HAP-1 (cell line): Measurements from ENCODE around the gene PSPN.
A peak's percentile ranks its signal among the peaks of the same experiment; 100 is the strongest.

ENCODE experiments used
- DNase-seq, 2 experiments: peaks; one replicate each; pipeline ENCODE4 v3.0.0-alpha.2; 2016 to 2020; ENCODE audit warnings: low spot score in 2 of 2
- H3K27me3 ChIP-seq: fragments of 250-450 bp; sonication (Bioruptor Pico); 2 replicates; pipeline ENCODE4 v1.5.1; 2020; ENCODE audit warnings: low read depth, mild to moderate bottlenecking, moderate library complexity
- H3K36me3 ChIP-seq: fragments of 250-450 bp; sonication (Bioruptor Pico); replicated peaks from 2 replicates; pipeline ENCODE4 v1.5.1; 2020; ENCODE audit warnings: mild to moderate bottlenecking
- H3K4me1 ChIP-seq: fragments of 250-450 bp; sonication (Bioruptor Pico); 2 replicates; pipeline ENCODE4 v1.5.1; 2020; ENCODE audit warnings: mild to moderate bottlenecking
- H3K4me3 ChIP-seq: fragments of 250-450 bp; sonication (Bioruptor Pico); 2 replicates; pipeline ENCODE4 v1.5.1; 2020; ENCODE audit warnings: mild to moderate bottlenecking, moderate library complexity
- H3K9me3 ChIP-seq: fragments of 250-450 bp; sonication (Bioruptor Pico); 2 replicates; pipeline ENCODE4 v1.5.1; 2020; ENCODE audit warnings: mild to moderate bottlenecking, moderate library complexity
- in situ Hi-C: fragments of 300-500 bp; cut with MboI; formaldehyde crosslinking; loops from 3 replicates; pipeline ENCODE4 v1.14.3; 2020; ENCODE audit warnings: low sequenced_read_pairs, inconsistent platforms, mixed read lengths

Gene PSPN, protein sequence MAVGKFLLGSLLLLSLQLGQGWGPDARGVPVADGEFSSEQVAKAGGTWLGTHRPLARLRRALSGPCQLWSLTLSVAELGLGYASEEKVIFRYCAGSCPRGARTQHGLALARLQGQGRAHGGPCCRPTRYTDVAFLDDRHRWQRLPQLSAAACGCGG

DNA sequence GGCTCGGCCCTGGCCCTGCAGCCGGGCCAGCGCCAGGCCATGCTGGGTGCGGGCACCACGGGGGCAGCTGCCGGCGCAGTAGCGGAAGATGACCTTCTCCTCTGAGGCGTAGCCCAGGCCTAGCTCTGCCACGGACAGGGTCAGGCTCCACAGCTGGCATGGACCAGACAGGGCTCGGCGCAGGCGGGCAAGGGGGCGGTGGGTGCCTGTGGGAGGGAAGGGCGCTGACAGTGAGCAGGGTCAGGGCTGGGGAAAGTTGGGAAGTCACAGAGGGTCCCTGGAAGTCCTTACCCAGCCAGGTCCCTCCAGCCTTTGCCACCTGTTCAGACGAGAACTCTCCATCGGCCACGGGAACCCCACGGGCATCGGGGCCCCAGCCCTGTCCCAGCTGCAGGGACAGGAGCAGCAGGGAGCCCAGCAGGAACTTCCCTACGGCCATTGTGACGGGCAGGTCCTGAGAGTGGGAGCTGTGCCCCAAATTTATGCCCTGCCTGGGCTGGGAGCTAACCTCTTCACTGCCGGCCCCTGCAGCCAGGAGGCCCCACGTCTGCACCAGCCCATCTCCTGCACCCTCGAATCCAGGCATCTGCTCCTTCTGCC, at the start of gene PSPN:
Gene PSPN (minus strand): TSS at position 523 of the 600 bp plus-strand sequence. CDS start 84 bp downstream, at position 439.
- no peaks in the 10 kb centered on the region for H3K9me3 ChIP-seq
- peaks cover 18% of the 10 kb centered on the region for H3K36me3 ChIP-seq
- in situ Hi-C loops: no loop called here
- no peak within 1 kb of the TSS for H3K4me3 ChIP-seq
- DNase-seq: no peak
- no peaks in the 10 kb centered on the region for H3K27me3 ChIP-seq
- peaks cover 19% of the 10 kb centered on the region for H3K4me1 ChIP-seq

DNA sequence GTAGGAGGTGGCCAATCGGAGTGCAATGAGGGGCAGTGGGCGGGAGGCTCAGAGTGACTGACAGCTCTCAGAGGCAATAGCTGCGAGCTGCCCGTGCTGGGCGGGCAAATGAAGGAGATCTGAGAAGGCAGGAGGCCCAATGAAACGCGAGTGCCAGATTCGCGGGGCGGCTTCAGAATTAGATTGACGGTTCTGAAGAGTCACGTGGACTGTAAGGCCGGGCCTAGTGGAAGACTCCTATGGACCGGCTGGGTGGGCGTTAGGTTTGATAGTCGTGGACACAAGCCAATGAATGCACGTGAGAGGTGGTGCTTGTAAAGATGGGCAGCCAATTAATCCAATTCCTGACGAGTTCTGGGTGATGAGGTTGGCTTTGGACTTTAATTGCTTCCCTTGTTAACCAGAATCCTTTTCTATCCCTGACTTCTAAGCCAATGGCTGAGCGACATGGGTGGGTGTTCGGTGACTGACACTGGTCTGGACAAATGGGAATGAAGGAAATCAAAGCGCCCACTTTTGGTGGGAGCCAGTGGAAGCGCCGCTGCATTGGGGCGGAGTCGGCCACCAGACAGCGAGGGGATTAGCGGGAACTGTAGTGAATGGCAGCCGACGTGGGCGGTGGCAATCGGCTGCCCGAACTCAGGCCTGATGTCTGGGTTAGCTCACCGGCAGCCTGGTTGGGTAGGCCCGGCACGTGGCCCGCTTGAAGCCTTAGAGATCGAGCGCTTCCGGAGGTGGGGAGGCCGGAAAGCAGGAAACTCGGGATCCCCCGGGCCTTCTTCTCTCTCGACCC, 49.4 kb upstream of the PSPN start:
- peak overlapping the region; percentile 88 for H3K4me3 ChIP-seq
- peak; percentile 99 to 100 for DNase-seq
- peaks cover 3% of the 10 kb centered on the region; the same call in 1 of the 2 replicates for H3K9me3 ChIP-seq
- H3K27me3 ChIP-seq: no peaks in the 10 kb centered on the region
- in situ Hi-C loops: no loop called here
- peaks cover 34% of the 10 kb centered on the region for H3K36me3 ChIP-seq
- peaks cover 11% of the 10 kb centered on the region for H3K4me1 ChIP-seq

DNA sequence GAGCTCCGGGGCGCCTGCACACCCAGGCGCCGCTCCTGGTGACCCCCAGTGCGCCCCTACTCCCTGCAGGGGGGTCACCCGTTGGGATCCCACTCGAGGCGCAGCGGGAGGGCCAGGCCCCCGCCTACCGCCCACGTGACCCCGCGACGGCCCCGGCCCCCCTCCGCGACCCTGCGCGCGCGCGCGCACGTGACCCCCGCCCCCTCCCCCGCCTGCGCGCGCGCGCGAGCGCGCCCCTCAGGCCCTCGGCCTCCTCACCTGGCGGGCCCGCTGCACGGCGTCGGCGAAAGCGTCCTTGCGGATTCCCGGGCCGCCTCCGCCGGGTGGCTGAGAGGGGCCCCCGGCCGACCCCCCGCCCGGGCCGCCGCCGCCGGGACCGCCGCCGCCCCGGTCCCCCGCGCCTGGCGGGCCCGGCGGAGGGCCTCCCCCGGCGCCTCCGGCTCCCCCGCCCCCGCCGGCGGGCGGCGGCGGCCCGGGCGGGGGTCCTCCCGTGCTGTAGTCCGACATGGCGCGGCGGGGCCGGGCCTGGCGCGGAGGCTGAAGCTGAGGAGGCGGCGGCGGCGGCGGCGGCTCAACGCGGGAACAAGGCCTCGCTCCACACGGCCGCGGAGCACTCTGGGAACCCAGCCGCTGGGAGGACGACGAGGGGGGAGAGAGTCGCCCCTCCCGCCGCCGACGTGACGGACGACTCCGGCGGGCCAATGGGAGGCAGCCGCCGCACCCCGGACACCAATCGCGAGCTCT, 48.6 kb upstream of the PSPN start, which contains the start of gene KHSRP:
Gene KHSRP (minus strand): TSS at position 617 of the 744 bp plus-strand sequence. CDS start 110 bp downstream, at position 507.
- Histone ChIP-seq H3K9me3 (peaks cover 3% of the 10 kb centered on the region; the same call in 1 of the 2 replicates), H3K4me3 (peak within 1 kb of the TSS; percentile 88), H3K36me3 (peaks cover 42% of the 10 kb centered on the region), H3K4me1 (peaks cover 11% of the 10 kb centered on the region), H3K27me3 (no peaks in the 10 kb centered on the region)
- in situ Hi-C loops: no loop called here
- peak in 1 of 2 experiments; percentile 52 for DNase-seq

DNA sequence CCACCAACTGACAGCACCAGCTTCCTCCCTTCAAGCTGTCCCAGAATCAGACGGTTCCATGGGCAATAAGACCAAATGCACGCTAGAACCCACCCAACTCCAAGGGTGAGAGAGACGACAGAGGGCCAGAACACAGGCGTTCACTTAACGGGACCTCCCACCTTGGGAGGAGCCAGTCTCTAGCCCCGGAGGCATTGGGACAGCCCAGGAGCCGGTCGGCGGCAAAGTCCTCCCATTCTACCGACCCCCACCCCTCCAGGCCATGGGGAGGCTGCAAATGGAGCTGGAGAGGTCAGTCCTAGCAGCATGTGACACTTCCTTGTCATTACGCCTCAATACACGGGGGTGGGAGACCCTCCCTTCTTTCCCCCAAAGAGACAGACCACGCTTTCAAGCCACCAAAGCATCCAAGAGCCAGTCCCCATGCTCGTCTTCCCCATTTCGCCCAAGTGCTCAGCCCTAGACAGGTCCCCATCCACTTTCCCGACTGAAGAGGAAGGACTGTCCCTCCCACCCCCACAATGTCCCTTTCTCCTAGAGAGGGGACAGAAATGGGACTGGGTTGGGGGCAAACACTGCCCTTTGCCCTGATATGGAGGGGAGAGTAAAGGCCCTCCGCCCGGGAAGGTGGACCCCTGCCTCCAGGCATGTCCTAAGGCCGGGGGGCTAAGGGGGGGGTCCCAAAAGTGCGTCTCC, 47.9 kb upstream of the PSPN start:
- H3K36me3 ChIP-seq: peaks cover 49% of the 10 kb centered on the region
- peaks cover 3% of the 10 kb centered on the region; the same call in 1 of the 2 replicates for H3K9me3 ChIP-seq
- peak overlapping the region; percentile 88 for H3K4me3 ChIP-seq
- H3K27me3 ChIP-seq: no peaks in the 10 kb centered on the region
- peaks cover 11% of the 10 kb centered on the region for H3K4me1 ChIP-seq
- in situ Hi-C loops: no loop called here
- peak; percentile 55 to 84 for DNase-seq

DNA sequence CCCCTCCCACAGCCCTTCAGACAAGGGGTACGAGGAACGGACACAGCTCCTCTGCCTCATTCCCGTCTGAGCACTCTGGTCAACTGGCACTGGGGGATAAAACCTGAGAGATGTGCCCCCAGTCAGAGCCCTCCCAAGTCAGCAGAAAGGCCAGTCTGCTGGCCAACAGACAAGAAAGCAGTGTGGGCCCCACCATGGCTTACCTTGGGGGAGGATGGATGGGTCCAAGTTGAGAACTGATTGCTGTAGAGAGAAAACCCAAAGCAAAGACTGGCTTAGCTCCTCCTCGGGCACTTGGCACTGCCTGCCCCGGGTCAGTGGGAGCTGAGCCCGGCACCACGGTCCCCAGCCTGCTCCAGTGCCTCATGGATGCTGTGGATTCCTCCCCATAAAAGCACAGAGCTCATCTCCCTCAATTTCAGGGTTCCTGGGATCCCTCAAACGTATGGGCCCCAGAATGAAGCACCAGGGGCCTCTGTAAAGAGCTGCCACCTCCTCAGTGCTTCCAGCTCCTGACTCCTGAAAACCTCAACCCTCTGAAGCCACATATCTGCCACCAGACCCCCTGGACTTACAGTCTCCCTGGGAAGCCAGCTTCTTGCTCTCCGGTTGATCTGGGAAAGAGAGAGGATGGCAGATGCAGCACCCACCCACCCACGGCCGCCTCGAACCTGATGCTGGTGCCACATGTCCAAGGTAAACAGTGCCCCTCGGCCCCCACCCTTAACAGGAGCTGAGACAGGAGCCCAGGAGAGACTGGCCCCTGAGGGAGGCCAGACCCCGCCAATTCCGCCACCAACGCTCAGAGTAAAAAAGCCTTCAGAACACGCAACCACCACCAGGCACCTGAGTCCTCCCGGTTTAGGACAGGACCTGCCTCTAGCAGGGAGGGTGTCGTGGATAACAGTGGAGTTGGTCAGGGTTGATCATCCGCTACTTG, 45.6 kb upstream of the PSPN start:
- in situ Hi-C loops: no loop called here
- H3K36me3 ChIP-seq: peaks cover 72% of the 10 kb centered on the region

DNA sequence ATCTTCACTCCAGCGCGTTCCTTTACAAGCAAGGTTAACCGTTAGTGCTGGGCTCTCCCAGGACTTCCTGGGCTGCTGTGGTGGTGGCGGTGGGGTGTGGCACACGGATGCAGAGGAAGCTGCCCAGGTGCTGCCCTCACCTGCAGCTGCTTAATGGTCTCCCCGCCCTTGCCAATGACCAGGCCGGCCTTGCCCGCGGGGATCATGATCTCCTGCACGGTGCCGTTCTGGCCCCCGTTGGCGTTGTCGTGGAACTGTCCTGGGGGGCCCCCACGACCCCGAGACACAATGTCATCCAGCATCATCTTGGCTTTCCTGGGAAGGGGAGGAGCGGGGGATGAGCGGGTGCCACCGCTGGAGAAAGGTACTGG, 42.8 kb upstream of the PSPN start:
- no peak for DNase-seq
- Histone ChIP-seq H3K36me3 (peaks cover 90% of the 10 kb centered on the region), H3K9me3 (no peaks in the 10 kb centered on the region), H3K4me3 (no peak overlapping the region), H3K27me3 (no peaks in the 10 kb centered on the region), H3K4me1 (peaks cover 6% of the 10 kb centered on the region; the same call in 1 of the 2 replicates)
- in situ Hi-C loops: no loop called here

More for the DNA sequence above, 45.6 kb upstream of the PSPN start:
- Histone ChIP-seq H3K27me3 (no peaks in the 10 kb centered on the region), H3K9me3 (peaks cover 3% of the 10 kb centered on the region; the same call in 1 of the 2 replicates), H3K4me3 (no peak overlapping the region), H3K4me1 (peaks cover 11% of the 10 kb centered on the region)
- DNase-seq: no peak

DNA sequence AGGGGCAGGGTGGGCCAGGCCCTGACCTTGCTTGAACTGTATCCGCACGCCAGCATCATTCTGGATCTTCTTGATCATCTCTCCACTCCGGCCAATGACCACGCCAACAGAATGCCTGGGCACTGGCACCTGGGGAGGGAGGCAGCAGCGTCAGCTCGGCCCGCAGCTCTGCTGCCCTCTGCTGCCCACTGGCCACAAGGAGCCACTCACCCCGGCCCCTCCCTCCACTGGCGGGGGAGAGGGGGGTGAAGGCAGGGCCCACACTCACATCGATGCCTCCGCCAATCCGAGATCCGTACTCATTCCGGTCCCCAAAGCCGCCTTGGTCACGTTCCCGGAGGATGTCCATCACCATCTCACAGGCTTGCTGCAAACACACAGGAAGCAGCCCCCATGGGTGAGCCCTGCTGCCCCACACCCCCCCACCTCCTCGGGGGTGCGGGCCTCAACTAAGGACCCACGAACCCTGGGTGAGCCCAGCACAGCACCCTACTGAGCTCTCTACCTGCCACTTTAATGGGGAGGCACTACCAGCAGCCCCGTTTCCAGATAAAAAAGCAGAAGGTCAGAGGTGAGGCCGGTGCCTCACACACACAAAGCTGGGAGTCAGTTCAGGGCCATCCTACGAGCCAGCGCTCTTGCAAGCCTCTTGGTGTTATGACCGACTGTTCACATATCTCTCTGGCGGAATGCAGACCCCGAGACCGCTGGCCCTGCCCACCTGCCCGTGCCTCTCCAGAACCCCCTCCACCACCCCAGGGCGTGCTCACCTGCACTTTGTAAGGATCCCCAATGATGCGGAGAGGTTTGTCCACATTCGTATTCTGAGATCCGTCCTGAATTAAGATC, 42.2 kb upstream of the PSPN start:
- H3K4me3 ChIP-seq: no peak overlapping the region
- in situ Hi-C loops: no loop called here
- H3K4me1 ChIP-seq: peaks cover under 1% of the 10 kb centered on the region; the same call in 1 of the 2 replicates
- peaks cover 88% of the 10 kb centered on the region for H3K36me3 ChIP-seq
- no peaks in the 10 kb centered on the region for H3K9me3 ChIP-seq
- H3K27me3 ChIP-seq: no peaks in the 10 kb centered on the region
- no peak for DNase-seq

DNA sequence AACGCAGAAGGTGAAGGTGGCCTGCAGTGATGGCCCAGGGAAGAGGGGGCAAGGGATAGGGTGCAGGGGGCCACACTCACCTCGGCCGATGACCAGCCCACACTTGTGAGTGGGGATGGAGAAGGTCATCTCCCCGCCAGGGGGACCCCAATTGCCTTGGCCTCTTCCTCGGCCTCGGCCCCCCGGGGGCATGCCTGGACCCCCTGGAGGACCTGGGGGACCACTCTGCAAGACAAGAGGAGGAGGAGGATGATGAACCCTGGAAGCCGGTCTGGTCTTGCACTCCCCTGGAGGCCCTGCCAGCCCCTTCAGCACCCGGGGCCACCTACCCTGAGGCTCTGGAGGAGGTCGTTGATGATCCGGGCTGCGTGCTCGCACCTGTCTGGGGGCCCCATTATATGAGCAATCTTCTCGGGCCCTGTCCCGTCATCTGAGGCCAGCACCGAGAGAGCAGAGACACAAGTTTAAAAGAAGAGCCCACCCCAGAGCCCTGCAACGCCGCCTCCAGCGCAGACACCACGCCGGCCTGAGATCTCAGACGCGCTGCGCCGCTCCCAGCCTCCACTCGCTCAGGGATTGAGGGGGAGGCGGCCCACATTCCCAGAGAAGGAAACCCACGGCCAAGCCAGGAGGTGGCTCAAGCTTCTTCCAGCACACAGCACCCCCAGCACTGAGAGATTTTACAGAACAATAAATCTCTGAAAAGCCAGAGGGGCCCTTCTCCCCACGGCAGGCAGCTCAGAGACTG, 41.1 kb upstream of the PSPN start:
- no peaks in the 10 kb centered on the region for H3K4me1 ChIP-seq
- no peaks in the 10 kb centered on the region for H3K27me3 ChIP-seq
- H3K36me3 ChIP-seq: peaks cover 77% of the 10 kb centered on the region
- H3K4me3 ChIP-seq: no peak overlapping the region
- no peak for DNase-seq
- H3K9me3 ChIP-seq: no peaks in the 10 kb centered on the region
- in situ Hi-C loops: no loop called here

DNA sequence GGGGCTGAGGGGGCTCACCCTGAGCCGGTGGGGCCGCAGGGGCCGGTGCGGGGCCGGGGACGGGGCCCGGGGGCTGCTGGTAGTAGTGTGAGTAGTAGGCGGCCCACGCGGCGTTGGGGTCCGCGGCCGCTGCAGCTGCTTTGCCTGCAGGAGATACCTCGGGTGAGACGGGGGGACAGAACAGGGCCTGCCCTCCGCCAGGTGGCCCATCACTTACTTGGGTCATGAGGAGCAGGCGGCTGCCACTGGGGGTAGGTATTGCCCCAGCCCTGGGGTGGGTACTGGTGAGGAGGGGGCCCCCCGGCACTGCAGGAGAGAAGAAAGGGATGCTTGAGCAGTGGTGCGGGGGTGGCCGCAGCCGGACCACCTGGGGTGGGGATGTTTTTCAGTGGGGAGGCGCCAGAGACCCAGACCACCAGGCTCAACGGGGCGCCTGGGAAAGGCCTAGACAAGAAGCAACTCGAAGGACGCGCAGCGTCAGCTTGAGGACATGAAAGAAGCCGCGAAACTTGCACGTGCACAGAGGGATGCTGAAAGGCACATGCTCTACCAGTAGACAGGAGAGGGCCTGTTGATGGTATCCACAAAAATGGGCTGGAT, 40.0 kb upstream of the PSPN start:
- H3K36me3 ChIP-seq: peaks cover 65% of the 10 kb centered on the region
- H3K4me3 ChIP-seq: no peak overlapping the region
- H3K9me3 ChIP-seq: no peaks in the 10 kb centered on the region
- no peaks in the 10 kb centered on the region for H3K27me3 ChIP-seq
- no peak for DNase-seq
- in situ Hi-C loops: no loop called here
- no peaks in the 10 kb centered on the region for H3K4me1 ChIP-seq

DNA sequence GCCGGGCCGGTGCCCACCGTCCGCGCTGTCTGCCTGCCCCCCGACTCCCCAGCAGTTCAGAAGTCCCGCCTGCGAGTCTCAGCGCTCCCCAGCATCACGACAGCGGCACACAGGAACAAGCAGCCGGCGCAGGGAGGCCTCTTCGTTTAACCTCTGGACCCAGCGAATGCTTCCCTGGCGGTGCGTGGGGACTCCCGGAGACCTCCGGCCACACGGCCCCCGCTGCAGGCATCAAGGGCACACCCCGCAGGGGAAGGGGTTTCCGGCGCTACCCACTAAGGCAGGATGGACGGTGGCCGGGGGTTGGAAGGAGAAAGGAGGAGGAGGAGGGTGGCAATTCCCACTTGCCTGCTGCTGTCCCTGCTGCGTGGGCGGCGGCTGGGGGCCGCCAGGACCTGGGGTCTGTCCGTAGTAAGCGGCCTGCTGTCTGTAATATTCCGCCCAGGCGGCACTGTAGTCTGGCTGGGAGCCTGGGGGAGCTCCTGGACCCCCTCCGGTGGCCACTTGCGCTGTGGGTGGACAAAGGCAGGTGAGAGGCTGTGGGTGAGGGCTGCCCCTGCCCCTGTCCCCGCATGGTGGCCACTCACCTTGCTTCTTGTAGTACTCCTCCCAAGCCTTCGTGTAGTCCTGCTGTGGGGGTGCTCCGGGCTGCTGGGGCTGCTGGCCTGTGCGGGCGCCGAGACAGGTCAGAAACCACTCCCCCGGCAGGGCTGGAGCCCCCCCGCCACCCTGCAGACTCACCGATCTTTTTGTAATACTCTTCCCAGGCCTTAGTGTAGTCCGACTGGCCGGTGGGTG, 39.3 kb upstream of the PSPN start:
- Histone ChIP-seq H3K9me3 (no peaks in the 10 kb centered on the region), H3K4me1 (no peaks in the 10 kb centered on the region), H3K4me3 (no peak overlapping the region), H3K27me3 (no peaks in the 10 kb centered on the region), H3K36me3 (peaks cover 58% of the 10 kb centered on the region)
- in situ Hi-C loops: no loop called here
- no peak for DNase-seq
